GM12865 (cell line): Measurements from ENCODE around the gene CLEC16A.

Source experiments
- DNase-seq: peaks from one replicate; pipeline ENCODE4 v3.0.0; 2010; ENCODE audit warnings: low read depth
- H3K4me3 ChIP-seq: 2 replicates; pipeline ENCODE4 v1.5.1; 2011; ENCODE audit warnings: mild to moderate bottlenecking, low read depth, low read length, control low read depth
- CTCF ChIP-seq: IDR thresholded peaks from 2 replicates; pipeline ENCODE4 v1.5.1; 2011; ENCODE audit warnings: low read length, control low read depth, low read depth, inconsistent platforms; ENCODE audit not compliant: insufficient read depth; ENCODE audit errors: missing control alignments

The CLEC16A gene

GRCh38 chr16:10999300-10999699 lies 54.9 kb downstream of the CLEC16A start:
- TF ChIP-seq CTCF = no peak
- no peak for DNase-seq
- no peak overlapping the region for H3K4me3 ChIP-seq

- no peak for TF ChIP-seq CTCF
- no peak overlapping the region for H3K4me3 ChIP-seq
- DNase-seq = no peak
Measured at GRCh38 chr16:11001611-11002010, 57.2 kb downstream of the CLEC16A start.

- DNase-seq = no peak
- H3K4me3 ChIP-seq = no peak overlapping the region
- TF ChIP-seq CTCF = no peak
Measured at GRCh38 chr16:11003141-11003540, 58.8 kb downstream of the CLEC16A start.

- no peak overlapping the region for H3K4me3 ChIP-seq
- no peak for TF ChIP-seq CTCF
- DNase-seq = no peak
Measured at GRCh38 chr16:11004351-11004750, 60.0 kb downstream of the CLEC16A start.

GRCh38 chr16:11004973-11005610 lies 60.7 kb downstream of the CLEC16A start:
- no peak overlapping the region for H3K4me3 ChIP-seq
- TF ChIP-seq CTCF = no peak
- DNase-seq = no peak

- no peak for DNase-seq
- no peak overlapping the region for H3K4me3 ChIP-seq
- TF ChIP-seq CTCF = no peak
Measured at GRCh38 chr16:11005611-11005975, 61.2 kb downstream of the CLEC16A start.

GRCh38 chr16:11006656-11007055 lies 62.3 kb downstream of the CLEC16A start:
- no peak overlapping the region for H3K4me3 ChIP-seq
- no peak for DNase-seq
- TF ChIP-seq CTCF = no peak
